Tibial artery (tissue), 4 donors: Measurements from ENCODE around the gene GNA12.
A peak's percentile ranks its signal among the peaks of the same experiment; 100 is the strongest.

Experiments used
- DNase-seq, 2 donors: peaks; one replicate each; pipeline ENCODE4 v3.0.0-alpha.2; 2019
- H3K27ac ChIP-seq, 2 donors: fragments of 200-600 bp; sonication (generic) in 1 of 2; 1 replicate in 1 of 2; 2 replicates in 1 of 2; pipeline ENCODE4 v1.5.1; 2018 to 2019; ENCODE audit warnings: mild to moderate bottlenecking in 1 of 2
- H3K27me3 ChIP-seq, 2 donors: fragments of 200-600 bp; sonication (generic) in 1 of 2; one replicate each; pipeline versions ENCODE4 v1.5.1 to v1.6.0; 2016 to 2019
- H3K36me3 ChIP-seq, 3 donors: fragments of 200-600 bp; sonication (generic) in 2 of 3; one replicate each; pipeline ENCODE4 v1.5.1; 2016 to 2019; ENCODE audit warnings: mild to moderate bottlenecking in 2 of 3
- H3K4me1 ChIP-seq, 4 donors: fragments of 200-600 bp; sonication (generic) in 2 of 4; 1 replicate in 3 of 4; 2 replicates in 1 of 4; pipeline ENCODE4 v1.5.1; 2016 to 2019
- H3K4me3 ChIP-seq, 2 donors: fragments of 200-600 bp; sonication (generic) in 1 of 2; 1 replicate in 1 of 2; 2 replicates in 1 of 2; pipeline ENCODE4 v1.5.1; 2018 to 2019; ENCODE audit warnings: mild to moderate bottlenecking in 2 of 2
- H3K9me3 ChIP-seq, 3 donors: fragments of 200-600 bp; sonication (generic) in 1 of 3; one replicate each; pipeline ENCODE4 v1.5.1; 2016 to 2019
- CTCF ChIP-seq, 2 experiments: fragments of 200-600 bp in 1 of 2; fragments of 450-650 bp in 1 of 2; IDR thresholded peaks; one replicate each; pipeline ENCODE4 v1.5.1; 2017 to 2019; ENCODE audit warnings: antibody characterized with exemption in 2 of 2, mild to moderate bottlenecking in 1 of 2, moderate library complexity in 1 of 2
- intact Hi-C: fragments of 100-400 bp; cut with DNase I; formaldehyde crosslinking; loops from one replicate; pipeline ENCODE4 v1.15.0; 2023; ENCODE audit warnings: low total_unique reads

The GNA12 gene

GRCh38 chr7:2814946-2815874 is 28.9 kb downstream of the GNA12 start:
- no peaks in the 10 kb centered on the region for H3K9me3 ChIP-seq
- no peak for DNase-seq
- intact Hi-C loops = no loop called here
- H3K4me3 ChIP-seq = no peak overlapping the region
- TF ChIP-seq CTCF (IDR thresholded peaks at IDR 0.05) = no peak
- no peaks in the 10 kb centered on the region for H3K27me3 ChIP-seq
- peaks cover 0 to 60% (median 24%) of the 10 kb centered on the region in 4 donors for H3K4me1 ChIP-seq
- no peak overlapping the region for H3K27ac ChIP-seq
- H3K36me3 ChIP-seq = no peaks in the 10 kb centered on the region

DNA sequence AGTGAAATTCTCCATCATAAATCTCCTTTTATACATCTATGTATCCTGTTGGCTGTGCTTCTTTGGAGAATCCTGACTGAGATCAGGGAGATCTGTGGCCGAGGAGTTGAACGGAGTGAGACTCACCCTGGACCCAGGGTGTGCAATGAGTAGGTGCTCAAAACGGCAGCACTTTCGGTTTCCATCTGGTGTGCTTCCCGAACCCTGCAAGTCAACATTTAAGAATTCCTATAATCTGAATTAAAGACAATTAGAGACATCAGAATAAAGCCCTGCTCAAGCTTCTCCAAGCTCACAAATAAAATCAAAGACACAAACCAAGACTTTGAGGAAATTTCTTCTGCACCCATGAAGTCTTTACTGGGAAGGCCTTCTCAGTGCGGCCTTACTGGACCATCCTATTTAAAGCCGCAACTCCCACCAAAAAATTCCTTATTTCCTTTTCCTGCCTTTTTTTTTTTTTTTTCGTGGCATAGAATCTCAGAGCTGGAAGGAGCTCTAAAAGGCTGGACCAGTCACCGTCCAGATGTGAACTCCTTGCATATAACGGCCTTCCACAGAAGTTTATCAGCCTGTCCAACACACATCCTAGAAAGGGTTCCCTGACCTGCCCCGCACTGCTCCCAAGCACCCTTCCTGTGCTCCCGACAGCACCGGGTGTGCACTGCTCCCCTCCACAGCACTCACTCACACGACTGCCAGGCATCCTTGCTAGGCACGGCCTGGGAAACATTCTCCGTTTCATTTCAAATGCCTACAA is 29.7 kb downstream of the GNA12 start:
- no peak overlapping the region for H3K27ac ChIP-seq
- no peak for DNase-seq
- H3K9me3 ChIP-seq = no peaks in the 10 kb centered on the region
- no peak for TF ChIP-seq CTCF (IDR thresholded peaks at IDR 0.05)
- H3K36me3 ChIP-seq = no peaks in the 10 kb centered on the region
- intact Hi-C loops = no loop called here
- H3K27me3 ChIP-seq = no peaks in the 10 kb centered on the region
- no peak overlapping the region for H3K4me3 ChIP-seq
- H3K4me1 ChIP-seq = peaks cover 0 to 53% (median 19%) of the 10 kb centered on the region in 4 donors

DNA sequence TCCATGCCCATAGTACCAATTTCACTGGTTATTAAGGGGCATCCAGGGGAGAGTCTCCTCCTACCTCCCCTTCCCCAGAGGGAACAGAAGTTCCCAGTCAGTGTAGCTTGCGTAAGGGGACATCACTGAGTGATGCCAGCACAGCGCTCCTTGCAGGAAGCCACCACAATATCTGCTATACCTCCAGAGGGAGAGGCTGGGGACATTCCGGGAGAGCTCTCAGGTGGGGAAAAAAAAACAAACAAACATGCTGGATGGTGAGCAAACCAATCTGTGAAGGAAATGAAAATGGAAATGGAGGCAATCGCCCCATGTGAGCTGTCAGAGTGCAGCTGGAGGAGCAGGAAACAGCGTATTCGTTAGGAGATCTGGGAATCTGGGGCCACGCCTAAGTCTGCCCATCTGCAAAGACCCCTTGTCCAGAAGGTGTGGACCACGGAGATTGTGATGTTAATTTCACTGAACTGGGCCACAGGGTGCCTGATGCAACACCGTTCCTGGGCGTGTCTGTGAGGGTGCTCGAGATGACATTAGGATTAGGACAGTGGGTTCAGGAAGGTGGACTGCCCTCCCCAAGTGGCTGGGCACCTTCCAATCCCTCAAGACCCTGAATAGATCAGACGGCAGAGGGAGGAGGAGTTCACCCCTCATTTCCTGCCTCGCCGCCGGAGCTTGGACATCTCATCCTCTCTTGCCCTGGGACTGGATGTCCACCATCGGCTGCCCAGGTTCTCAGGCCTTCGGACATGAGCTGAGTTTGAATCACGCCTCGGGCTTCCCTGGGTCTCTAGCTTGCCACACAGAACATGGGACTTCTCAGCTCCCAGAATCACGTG is 30.5 kb downstream of the GNA12 start:
- Histone ChIP-seq H3K27me3 (no peaks in the 10 kb centered on the region), H3K4me1 (peaks cover 0 to 46% (median 19%) of the 10 kb centered on the region in 4 donors), H3K9me3 (no peaks in the 10 kb centered on the region), H3K27ac (peak overlapping the region in 1 of 2 donors; percentile 74), H3K4me3 (no peak overlapping the region), H3K36me3 (no peaks in the 10 kb centered on the region)
- intact Hi-C loops = no loop called here
- TF ChIP-seq CTCF (IDR thresholded peaks at IDR 0.05) = no peak
- no peak for DNase-seq

- H3K27me3 ChIP-seq = no peaks in the 10 kb centered on the region
- no peaks in the 10 kb centered on the region for H3K36me3 ChIP-seq
- peaks cover 0 to 38% (median 19%) of the 10 kb centered on the region in 4 donors for H3K4me1 ChIP-seq
- no peak for TF ChIP-seq CTCF (IDR thresholded peaks at IDR 0.05)
- peak overlapping the region in 1 of 2 donors; percentile 74 for H3K27ac ChIP-seq
- DNase-seq = no peak
- no peaks in the 10 kb centered on the region for H3K9me3 ChIP-seq
- intact Hi-C loops = no loop called here
- no peak overlapping the region for H3K4me3 ChIP-seq
Measured at GRCh38 chr7:2812831-2813230, 31.3 kb downstream of the GNA12 start.

- no peaks in the 10 kb centered on the region for H3K9me3 ChIP-seq
- intact Hi-C loops = no loop called here
- peaks cover 0 to 31% (median 19%) of the 10 kb centered on the region in 4 donors for H3K4me1 ChIP-seq
- peak overlapping the region; percentile 37 to 45 for H3K4me3 ChIP-seq
- no peaks in the 10 kb centered on the region for H3K36me3 ChIP-seq
- H3K27me3 ChIP-seq = no peaks in the 10 kb centered on the region
- no peak for TF ChIP-seq CTCF (IDR thresholded peaks at IDR 0.05)
- peak overlapping the region; percentile 67 to 74 for H3K27ac ChIP-seq
- peak in 1 of 2 donors; percentile 64 for DNase-seq
Measured at GRCh38 chr7:2812114-2812487, 32.0 kb downstream of the GNA12 start.
